Stimulated activated CD4-positive, alpha-beta T cell treated with anti-CD3 and anti-CD28 coated beads, Interleukin-2, amount 100 ng/mL, for 24 hours (primary cell): ENCODE data around the gene DCBLD2.
"Not testable (repeated sequence)": the region's sequence is repeated elsewhere in the genome, so short reads cannot be mapped to it uniquely, and the experiment has no call there.

Experiments
- DNase-seq, 2 donors: peaks; one replicate each; pipeline ENCODE4 v3.0.0-alpha.2; 2020

Gene DCBLD2

GRCh38 chr3:98890965-98891910 lies 10.3 kb downstream of the DCBLD2 start:
- no peak for DNase-seq

- DNase-seq, result no peak
These were observed 11.2 kb downstream of the DCBLD2 start for GRCh38 chr3:98890181-98890835.

GRCh38 chr3:98887684-98888083 lies 13.8 kb downstream of the DCBLD2 start:
- DNase-seq, result no peak

- DNase-seq, result no peak
These were observed 15.0 kb downstream of the DCBLD2 start for GRCh38 chr3:98886525-98886924.

- no peak for DNase-seq
These were observed 15.6 kb downstream of the DCBLD2 start for GRCh38 chr3:98885851-98886250.

GRCh38 chr3:98884675-98885371 lies 16.7 kb downstream of the DCBLD2 start:
- no peak for DNase-seq

GRCh38 chr3:98882614-98883333 lies 18.7 kb downstream of the DCBLD2 start:
- DNase-seq, result not testable (repeated sequence)

GRCh38 chr3:98877132-98877531 lies 24.4 kb downstream of the DCBLD2 start:
- no peak for DNase-seq

- no peak for DNase-seq
These were observed 26.0 kb downstream of the DCBLD2 start for GRCh38 chr3:98875535-98875934.

- no peak for DNase-seq
These were observed 26.8 kb downstream of the DCBLD2 start for GRCh38 chr3:98874602-98875249.

- DNase-seq, result no peak
These were observed 32.1 kb downstream of the DCBLD2 start for GRCh38 chr3:98869391-98869790.

- not testable (repeated sequence) for DNase-seq
These were observed 43.5 kb downstream of the DCBLD2 start for GRCh38 chr3:98857971-98858370.

- DNase-seq, result not testable (repeated sequence)
These were observed 44.2 kb downstream of the DCBLD2 start for GRCh38 chr3:98857258-98857657.

GRCh38 chr3:98856724-98857123 lies 44.8 kb downstream of the DCBLD2 start:
- no peak for DNase-seq

GRCh38 chr3:98855806-98856400 lies 45.6 kb downstream of the DCBLD2 start:
- DNase-seq, result no peak

GRCh38 chr3:98848108-98848507 lies 53.4 kb downstream of the DCBLD2 start:
- DNase-seq, result no peak

GRCh38 chr3:98846101-98846500 lies 55.4 kb downstream of the DCBLD2 start:
- no peak for DNase-seq

- no peak for DNase-seq
These were observed 58.1 kb downstream of the DCBLD2 start for GRCh38 chr3:98843266-98843959.

GRCh38 chr3:98839846-98840245 lies 61.6 kb downstream of the DCBLD2 start:
- no peak for DNase-seq

GRCh38 chr3:98831060-98831459 lies 70.4 kb downstream of the DCBLD2 start:
- not testable (repeated sequence) for DNase-seq

GRCh38 chr3:98829246-98829832 lies 72.2 kb downstream of the DCBLD2 start:
- DNase-seq, result no peak
